ENCODE data around the gene PTPN14.
"Not testable (repeated sequence)": the region's sequence is repeated elsewhere in the genome, so short reads cannot be mapped to it uniquely, and the experiment has no call there.

PTPN14 gene

DNA sequence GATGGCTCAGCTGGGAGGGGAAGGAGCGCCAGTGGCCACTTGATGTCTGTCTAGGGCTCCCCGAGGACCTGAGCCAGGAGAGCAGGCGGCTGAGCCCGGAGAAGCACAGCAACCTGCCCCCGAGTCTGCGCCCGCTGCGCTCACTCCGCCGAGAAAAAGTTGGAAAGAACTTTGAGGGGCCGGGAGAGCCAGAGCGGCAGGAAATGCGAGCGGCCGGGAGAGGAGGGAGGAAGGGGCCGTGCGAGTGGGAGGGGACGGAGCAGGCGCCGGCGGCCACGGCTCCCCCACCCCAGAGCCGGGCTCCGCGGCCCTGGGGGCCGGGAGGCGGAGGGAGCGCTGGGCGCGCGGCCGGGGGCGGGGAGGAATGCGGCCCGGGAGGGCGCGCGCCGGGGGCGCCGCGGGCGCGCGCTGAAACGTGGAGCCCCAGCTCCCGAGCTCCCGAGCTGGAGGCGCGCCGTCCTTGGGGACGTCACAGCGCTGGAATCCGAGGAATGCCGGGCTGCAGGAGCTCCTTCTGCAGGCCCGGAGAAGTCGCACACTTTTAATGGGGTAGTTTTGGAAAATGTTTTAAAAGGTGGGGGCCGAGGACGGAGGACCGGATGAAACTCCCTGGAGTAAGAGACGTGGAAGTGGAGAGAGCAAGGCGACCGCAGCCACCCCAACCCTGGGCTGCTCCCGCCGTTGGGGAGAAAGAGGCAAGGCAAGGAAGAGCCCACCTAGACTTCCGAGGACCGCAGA lies at the start of gene PTPN14:
Gene PTPN14 (minus strand): TSS at position 167 of the 738 bp plus-strand sequence. CDS start 86,799 bp downstream, outside the sequence.
- DNase-seq: no peak

- DNase-seq: no peak
These were observed 41.8 kb upstream of the PTPN14 start for GRCh38 chr1:214593158-214593557.

- not testable (repeated sequence) for DNase-seq
These were observed 40.5 kb upstream of the PTPN14 start for GRCh38 chr1:214591918-214592317.

- DNase-seq: no peak
These were observed 39.3 kb upstream of the PTPN14 start for GRCh38 chr1:214590696-214591095.

- no peak for DNase-seq
These were observed 37.7 kb upstream of the PTPN14 start for GRCh38 chr1:214588963-214589597.

DNA sequence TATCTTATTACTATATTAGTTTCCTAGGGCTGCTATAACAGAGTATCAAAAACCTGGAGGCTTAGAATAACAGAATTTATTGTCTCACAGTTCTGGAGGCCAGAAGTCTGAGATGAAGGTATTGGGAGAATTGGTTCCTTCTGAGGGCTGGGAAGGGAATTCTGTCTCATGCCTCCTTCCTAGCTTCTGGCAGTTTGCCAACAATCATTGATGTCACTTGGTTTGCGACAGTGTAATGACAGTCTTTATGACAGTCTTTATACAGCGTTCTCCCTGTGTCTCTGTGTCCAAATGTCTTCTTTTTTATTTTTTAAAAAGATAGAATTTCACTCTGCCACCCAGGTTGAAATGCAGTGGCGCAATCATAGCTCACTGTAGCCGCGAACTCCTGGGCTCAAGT lies 35.8 kb upstream of the PTPN14 start:
- no peak for DNase-seq

- DNase-seq: no peak
These were observed 35.2 kb upstream of the PTPN14 start for GRCh38 chr1:214586621-214587020.

- DNase-seq: no peak
These were observed 33.7 kb upstream of the PTPN14 start for GRCh38 chr1:214584805-214585766.

GRCh38 chr1:214583824-214584554 lies 32.6 kb upstream of the PTPN14 start:
- DNase-seq: no peak

DNA sequence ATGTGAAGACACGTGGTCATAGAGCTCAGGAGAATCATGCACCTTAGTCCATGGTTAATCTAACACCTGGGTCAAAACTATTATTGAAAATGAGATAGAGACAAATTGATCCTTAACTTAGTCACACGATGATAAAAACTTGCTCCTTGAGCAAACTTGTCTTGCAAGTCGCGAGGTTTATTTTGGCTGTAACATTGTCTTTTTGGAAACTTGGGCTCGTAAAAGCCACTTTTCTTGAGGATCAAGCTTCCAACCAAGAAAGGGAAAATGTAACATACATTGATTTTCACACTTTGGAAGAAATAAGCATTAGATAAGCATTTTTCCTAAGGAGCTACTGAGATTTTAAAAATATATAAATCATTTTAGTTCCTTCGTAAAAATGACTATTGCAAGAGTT lies 31.7 kb upstream of the PTPN14 start:
- DNase-seq: no peak

DNA sequence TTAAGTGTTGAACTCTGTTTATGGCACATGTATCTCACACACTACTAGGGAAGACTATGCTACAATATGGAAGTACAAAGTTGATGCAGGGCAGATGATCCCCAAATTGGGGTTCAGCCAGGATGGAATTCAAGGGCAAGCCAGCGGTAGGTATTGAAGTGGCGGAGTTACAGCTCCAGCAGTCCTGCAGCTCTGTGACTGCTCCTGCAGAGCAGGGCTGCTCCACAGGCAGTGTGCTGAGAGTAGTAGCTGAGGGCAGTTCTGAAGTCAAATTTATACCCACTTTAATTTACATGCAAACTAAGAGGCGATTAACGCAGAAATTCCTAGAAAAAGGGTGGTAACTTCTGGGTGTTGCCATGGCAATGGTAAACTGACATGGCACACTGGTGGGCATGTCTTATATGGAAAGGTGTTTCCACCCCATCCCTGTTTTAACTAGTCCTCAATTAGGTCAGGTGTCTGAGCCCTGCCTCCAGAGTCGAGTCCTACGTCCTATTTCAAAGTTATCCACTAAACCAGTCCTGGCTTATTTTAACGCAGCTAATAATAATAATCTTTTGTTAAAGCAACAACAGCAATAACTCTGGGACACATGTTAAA lies 31.0 kb upstream of the PTPN14 start:
- DNase-seq: no peak

DNA sequence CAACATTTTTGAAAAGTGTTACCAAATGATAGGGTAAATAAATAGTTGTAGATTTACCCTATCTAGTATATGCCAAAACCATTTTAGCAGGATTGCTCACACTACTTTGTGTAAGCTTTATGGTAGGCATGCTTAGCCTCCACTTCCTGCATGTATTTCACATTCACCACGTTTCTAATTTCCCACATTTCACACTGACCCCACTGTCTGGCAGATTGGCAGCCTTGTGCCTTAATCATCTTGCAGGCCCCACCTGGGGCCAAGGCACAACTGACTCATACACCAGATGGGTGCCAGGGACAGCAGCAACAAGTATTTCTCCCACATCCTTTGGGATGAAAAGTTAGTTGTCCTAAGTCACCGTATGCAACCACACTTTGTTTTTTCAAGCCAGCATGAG lies 30.4 kb upstream of the PTPN14 start:
- peak; percentile 46 for DNase-seq

GRCh38 chr1:214579183-214579582 lies 27.8 kb upstream of the PTPN14 start:
- DNase-seq: no peak

DNA sequence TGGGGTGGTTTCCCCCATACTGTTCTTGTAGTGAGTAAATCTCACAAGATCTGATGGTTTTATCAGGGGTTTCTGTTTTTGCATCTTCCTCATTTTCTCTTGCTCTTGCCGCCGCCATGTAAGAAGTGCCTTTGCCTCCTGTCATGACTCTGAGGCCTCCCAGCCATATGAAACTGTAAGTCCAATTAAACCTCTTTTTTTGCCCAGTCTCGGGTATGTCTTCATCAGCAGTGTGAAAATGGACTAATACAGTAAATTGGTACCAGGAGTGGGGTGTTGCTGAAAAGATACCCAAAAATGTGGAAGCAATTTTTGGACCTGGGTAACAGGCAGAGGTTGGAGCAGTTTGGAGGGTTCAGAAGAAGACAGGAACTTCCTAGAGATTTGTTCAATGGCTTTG lies 24.7 kb upstream of the PTPN14 start:
- not testable (repeated sequence) for DNase-seq

- DNase-seq: peak; percentile 18
These were observed 23.4 kb upstream of the PTPN14 start for GRCh38 chr1:214574598-214575411.

DNA sequence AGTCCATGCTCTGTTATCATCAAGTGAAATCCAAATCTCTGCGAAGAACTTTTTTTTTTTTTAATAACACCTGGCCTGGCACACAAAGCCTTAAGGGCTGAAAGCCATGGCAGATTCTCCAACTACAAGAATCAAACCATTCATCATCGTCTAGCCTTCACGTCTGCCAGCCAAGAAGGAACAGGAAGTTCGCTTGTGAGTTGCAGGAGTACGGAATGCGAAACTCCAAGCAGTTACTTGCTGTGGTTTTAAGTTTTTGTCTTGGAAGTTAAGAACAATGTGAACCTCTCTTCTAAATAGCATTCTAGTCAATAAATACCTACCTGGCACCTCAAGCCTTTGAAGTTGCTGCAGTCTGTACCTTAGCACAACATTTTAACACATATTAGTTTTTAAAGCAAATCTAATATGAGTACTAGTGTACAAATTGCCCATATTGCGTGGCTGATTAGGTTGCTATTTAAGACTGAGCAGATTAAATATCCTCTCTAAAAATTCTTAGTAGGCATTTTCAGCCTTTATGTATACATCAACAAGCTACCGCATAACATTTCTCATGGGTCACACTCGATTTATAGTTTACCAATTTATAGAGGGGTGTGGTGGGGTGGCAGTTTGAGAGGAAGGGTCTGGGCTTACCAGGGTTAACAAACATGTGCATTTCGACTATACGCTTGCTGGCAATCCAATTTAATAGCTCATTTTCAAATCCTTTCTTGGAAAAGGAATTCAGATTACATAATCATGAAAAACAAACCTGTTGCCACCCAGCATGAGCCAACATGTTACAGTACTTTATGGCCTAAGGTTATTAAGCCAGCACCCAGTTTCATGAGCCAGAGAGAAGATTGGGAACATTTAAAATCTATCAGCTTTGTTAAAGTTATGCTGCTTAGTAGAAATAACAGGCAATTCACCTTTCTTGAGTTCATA lies 22.2 kb upstream of the PTPN14 start:
- DNase-seq: no peak

- no peak for DNase-seq
These were observed 19.9 kb upstream of the PTPN14 start for GRCh38 chr1:214571281-214571680.

DNA sequence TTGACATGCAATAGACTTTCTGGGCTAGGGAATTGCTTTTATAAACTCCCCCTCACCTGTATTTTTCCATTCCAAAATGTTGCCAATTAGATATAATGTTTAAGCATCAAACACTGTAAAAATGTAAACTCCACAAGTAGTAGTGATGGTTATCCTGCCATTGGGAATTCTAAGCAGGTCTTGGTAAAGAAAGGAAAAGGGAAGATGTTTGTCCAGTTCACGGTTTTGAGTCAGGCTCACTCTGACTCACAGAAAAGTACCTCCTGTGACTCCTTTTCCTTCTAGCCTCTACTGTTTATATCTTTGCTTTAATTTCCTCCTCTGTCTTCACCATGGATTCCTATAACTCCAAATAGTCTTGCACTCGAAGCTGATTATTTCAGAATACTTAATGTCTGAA lies 19.0 kb upstream of the PTPN14 start:
- no peak for DNase-seq

- DNase-seq: no peak
These were observed 18.1 kb upstream of the PTPN14 start for GRCh38 chr1:214569357-214570004.

DNA sequence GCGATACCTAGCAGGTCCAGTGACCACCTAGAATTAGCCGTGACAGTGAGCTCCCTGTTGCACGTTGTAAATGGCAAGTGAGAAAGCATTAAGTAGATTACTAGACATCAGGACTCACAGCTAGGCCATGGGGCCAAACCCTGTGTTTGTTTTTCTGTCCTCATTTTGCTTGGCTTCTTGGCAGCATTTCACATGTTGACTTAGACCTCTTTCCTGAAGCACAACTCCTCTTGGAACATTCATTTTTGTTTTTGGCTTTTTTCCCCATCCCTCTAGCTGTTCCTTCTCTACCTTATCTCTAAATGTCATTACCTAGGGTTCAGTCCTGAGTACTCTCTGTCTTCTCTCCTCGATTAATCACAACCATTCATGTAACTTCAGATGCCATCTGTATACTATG lies 16.9 kb upstream of the PTPN14 start:
- no peak for DNase-seq

Data from NK-92 treated with Interleukin-12 subunit alpha and Interleukin-12 subunit beta, amount 100 ng/mL, for 24 hours (cell line).